GM19395 (cell line): ENCODE results near the gene MFSD6.
"Not testable (repeated sequence)": the region's sequence is repeated elsewhere in the genome, so short reads cannot be mapped to it uniquely, and the experiment has no call there.

Experiments used
- ATAC-seq: cut with Tn5 transposase; IDR thresholded peaks from one replicate; pipeline ENCODE4 v1.9.1; 2021; ENCODE audit warnings: mild to moderate bottlenecking, moderate library complexity; ENCODE audit not compliant: unreplicated experiment

MFSD6 gene

GRCh38 chr2:190494600-190495227 is 86.6 kb downstream of the MFSD6 start:
- ATAC-seq, result not testable (repeated sequence)

DNA sequence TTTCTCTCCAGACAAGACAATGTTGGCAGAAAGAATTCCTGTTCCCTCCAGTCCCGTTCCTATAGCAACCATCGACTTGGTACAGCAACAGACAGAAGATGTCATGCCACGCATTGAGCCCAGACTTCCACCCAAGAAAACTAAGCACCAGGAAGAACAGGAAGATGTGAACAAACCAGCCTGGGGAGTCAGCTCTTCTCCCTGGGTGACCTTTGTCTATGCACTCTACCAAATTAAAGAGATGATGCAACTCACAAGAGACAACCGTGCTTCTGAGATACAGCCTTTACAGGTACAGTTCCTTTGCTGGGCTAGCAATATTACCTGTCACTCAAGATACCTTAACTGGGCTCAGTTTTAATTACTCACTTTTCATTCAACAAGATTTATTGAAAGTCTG is 89.3 kb downstream of the MFSD6 start:
- no peak for ATAC-seq

- ATAC-seq, result no peak
These were observed 91.1 kb downstream of the MFSD6 start for GRCh38 chr2:190499273-190499672.

DNA sequence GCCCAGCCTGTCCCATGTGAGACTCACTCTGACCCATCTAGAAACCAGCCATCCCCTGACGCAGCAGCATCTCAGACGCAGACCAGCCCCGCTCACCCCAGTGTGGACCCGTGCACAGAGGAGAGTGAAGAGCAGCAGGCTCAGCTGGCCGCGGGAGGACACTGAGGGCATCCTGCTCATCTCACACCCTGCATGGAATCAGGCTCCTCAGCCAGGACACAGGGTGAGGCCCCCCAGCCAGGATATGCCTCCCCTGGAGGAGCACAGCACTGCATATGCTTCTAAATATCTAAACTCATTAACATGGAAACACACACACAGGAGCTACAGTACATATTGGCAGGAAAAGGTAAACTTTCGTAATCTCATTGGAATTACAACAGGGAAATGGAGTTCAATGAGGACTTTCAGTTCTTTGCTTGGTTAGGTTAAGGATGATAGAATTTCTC is 91.9 kb downstream of the MFSD6 start:
- no peak for ATAC-seq

DNA sequence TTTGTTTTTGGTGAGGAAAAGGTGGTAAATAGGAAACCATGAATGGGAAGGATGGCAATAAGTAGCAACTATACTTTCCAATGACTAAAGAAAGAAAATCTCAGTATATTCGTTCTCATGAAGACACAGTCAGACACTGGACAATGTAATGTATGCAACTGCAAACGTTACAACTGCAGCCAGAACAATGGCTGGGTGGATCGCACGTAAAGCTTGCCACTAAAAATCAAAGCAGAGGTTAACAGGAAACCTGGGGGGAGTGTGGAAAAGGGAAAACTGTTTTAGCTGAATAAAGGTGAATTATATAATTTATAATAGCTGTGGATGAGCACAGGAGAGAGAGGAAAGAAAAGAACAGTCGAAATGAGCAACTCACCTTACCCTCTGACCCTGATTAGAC is 93.1 kb downstream of the MFSD6 start:
- ATAC-seq, result no peak

DNA sequence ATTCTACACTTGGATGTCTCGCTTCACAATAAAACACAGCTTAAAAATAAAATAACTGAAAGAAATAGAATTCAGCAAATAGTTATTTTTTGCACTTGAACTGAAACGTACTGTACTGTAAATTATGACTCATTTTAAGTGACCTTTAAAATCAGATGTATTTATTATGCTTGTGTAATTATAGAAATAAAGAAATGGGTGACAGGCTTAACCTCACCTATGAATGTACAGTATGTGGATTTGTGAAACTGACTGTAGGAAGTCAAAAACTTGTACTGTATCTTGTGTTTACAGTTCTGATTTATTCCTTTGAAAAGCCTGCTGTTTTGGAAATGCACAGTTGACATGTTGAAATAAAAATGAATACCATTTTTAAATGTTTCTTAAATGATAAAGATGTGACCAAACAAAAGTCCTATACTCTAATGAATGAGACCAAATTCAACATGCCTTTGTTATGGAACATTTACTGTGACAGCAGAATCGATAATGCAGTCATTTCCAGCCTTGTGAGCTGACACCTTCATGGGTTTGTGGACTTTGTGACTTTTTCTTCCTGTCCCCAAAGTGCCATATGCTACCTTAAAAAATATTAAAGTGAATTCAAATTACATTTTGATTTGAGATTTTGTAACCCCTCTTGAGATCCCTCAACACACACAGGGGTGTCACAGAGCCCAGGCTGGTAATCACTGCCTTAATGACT is 93.7 kb downstream of the MFSD6 start:
- no peak for ATAC-seq

- ATAC-seq, result no peak
These were observed 94.9 kb downstream of the MFSD6 start for GRCh38 chr2:190503088-190503487.

DNA sequence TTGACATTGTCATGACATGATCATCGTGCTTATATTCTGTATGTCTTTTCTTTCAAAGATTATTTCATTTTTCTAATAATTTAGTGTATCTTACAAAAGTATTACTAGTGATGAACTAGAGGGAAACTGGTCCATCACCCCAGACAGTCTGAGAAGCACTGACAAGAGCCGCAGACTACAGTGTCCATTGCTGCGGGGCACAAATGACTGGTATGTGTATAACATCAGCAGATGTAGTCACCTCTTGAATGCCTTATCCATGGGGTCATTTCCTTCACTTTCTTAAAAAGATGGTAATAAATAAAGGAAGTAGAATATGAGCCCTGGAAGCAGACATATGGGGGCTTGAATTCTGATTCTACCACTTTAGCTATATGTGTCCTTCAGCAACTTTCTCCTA is 96.8 kb downstream of the MFSD6 start:
- ATAC-seq, result no peak

DNA sequence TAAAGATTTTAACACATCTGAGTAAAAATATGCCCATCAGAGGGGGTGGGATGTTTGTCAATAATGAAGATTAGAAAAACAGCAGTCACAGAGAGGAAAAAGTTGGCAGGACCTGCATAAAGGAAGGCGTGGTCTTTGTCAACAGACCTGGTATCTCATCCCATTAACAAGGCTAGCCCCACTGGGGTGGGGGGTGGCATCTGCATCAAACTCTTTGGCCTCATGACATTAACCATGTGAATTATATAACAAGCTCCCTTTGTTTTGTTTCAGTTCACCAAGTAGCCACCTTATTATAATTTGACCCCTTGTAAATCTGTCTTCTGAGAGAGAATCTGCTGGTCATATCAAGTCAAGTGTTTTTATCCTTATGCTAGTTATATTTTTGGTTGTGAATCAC is 97.5 kb downstream of the MFSD6 start:
- no peak for ATAC-seq

DNA sequence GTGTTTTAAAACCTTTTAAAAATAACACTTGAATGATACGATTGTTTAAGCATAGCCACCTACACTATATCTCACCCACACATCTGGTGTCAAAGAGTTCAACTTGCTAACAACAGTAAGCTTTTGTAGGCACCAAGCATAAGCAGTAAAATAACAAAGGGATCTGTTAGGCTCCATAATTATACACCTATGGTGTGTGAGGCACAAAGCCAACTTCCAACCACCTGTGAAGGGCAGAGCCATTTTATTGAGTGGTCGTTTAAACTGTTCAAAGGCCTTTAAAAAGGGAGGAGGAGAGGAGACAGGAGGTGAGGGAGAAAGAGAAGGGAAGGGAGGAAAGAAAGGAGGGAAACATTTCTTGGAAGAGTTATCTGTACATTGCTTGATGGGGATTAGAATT is 98.5 kb downstream of the MFSD6 start:
- no peak for ATAC-seq

DNA sequence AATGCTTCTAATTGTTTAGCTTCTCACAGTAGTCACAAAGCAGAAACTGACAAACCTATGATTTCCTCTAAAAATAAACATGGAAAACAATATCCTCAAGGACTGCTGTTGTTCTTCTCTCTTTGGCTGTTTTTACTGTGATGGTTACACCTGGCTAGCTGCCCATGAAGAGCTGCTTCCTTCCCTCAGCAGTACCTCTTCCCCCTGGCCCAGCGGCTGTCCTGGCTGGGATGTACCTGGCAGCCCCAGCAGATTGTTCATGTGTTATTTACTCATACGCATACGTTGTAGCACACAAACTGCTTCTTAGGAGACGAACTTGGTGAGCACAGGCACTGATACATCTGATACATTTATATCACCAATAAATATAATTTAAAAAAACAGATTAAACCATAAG is 99.0 kb downstream of the MFSD6 start:
- no peak for ATAC-seq

- ATAC-seq, result not testable (repeated sequence)
These were observed 101.7 kb downstream of the MFSD6 start for GRCh38 chr2:190509895-190510294.

- no peak for ATAC-seq
These were observed 102.9 kb downstream of the MFSD6 start for GRCh38 chr2:190511104-190511503.

DNA sequence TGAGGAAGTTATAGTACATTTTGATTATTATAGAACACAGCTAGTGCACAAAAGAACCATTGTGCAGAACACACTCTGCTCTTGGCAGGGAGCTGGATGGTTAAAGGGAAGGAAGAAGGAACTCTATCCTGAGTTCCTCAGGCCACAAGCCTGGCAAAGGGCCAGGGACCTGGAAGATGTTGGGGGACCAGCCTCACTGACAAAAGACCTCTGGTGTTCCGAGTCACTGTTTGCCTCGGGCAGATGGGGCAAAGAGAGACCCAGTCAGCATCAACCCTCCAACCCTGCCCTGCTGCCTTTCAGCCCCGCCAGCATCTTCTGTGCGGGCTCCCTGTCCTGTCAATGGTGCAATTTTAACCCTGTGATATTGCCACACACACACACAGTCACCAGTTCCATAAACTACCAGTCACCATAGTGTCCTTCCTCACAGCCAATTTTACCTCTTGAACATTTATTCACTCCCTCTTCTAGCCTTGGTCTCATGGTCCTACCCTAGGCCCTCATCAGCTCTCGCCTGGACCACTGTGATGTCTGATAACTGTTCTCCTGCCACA is 104.5 kb downstream of the MFSD6 start:
- no peak for ATAC-seq

GRCh38 chr2:190513877-190514276 is 105.7 kb downstream of the MFSD6 start:
- no peak for ATAC-seq

DNA sequence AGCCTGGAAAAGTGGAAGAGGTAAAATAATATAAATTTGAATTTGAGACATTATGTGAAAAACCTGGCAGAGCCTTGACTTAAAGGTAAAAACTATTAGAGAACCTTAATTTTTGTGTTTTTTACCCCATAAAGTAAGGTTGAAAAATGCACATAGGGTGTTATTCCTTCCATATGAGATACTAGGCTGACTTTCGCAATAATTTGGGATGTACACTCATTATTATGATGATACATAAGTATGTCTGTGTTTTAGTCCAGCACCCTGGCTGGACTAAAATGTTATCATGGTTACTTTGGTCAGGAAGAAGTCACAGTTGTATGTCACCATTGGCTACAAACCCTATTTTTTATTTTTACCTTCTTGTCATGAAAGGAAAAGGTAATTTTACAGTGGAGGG is 106.5 kb downstream of the MFSD6 start:
- ATAC-seq, result no peak

DNA sequence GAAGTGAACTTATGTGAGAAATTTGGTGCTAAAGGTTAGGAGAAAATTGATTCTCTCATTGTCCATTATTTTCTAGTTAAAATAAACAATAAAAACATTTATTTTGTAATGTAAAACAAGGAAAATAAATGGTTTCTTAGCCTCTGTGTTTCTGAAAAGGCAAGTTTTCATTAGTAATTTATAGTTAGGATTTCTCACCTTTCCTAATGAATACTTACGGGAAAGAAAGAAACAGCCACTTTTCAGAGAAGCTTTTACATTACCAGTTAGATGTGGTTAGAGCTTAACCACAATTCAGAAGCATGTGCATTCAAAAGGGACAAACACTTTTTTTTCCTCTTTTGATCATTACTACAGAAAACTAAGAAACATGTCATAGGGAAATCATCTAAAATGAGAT is 107.5 kb downstream of the MFSD6 start:
- ATAC-seq, result no peak

GRCh38 chr2:190517468-190517867 is 109.3 kb downstream of the MFSD6 start:
- no peak for ATAC-seq

DNA sequence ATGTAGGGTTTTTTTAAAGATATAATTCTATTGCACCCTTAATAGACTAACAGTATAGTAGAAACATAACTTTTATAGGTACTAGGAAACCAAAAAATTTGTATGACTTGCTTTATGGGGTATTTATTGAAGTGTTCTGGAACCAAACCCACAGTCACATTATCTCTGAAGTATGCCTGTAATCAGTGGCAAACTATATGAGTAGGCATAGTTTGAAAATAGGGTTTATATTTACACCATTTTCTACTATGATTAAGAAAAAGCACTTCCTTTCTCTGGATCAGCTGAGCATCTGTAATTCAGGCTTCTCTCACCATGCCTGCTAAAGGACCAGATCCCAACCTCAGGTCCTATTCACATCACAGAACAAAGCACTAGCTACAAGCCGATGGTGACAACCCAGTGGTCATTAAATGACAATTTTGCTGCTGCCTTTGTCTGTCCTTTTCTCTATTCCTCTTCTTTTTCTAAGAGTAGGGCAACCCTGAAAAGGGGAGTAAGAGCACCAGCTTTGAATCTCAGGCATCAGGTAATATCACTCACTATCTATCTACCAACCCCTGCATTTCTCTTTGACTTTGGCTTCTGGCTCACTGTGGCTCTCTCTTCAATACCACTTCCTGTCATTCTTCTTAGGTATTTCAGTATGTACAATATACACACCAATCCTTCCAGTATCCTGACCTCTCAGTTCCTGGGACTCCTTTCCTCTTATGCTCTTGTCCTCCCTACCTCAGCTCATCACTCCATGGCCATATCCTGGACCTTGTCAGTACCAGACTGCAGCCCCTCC is 112.0 kb downstream of the MFSD6 start:
- no peak for ATAC-seq

GRCh38 chr2:190524928-190525327 is 116.8 kb downstream of the MFSD6 start:
- ATAC-seq, result no peak

- no peak for ATAC-seq
These were observed 118.1 kb downstream of the MFSD6 start for GRCh38 chr2:190526105-190526750.
